HS-27A (cell line): ENCODE measurements around the gene SP3.
"Not testable (repeated sequence)": the region's sequence is repeated elsewhere in the genome, so short reads cannot be mapped to it uniquely, and the experiment has no call there.

Experiments used
- DNase-seq: peaks from one replicate; pipeline ENCODE4 v3.0.0-alpha.2; 2012; ENCODE audit warnings: low read depth, missing footprints

SP3 gene

GRCh38 chr2:173891315-173892037, 73.7 kb downstream of the SP3 start:
- DNase-seq: no peak

GRCh38 chr2:173889464-173889863, 75.7 kb downstream of the SP3 start:
- DNase-seq: not testable (repeated sequence)

GRCh38 chr2:173886613-173887012, 78.6 kb downstream of the SP3 start:
- no peak for DNase-seq

GRCh38 chr2:173884025-173884802, 81.0 kb downstream of the SP3 start:
- DNase-seq: peak; percentile 4

GRCh38 chr2:173881886-173882285, 83.3 kb downstream of the SP3 start:
- no peak for DNase-seq

- DNase-seq: no peak
Observed at GRCh38 chr2:173881461-173881860, 83.7 kb downstream of the SP3 start.

- DNase-seq: no peak
Observed at GRCh38 chr2:173880561-173880960, 84.6 kb downstream of the SP3 start.

- DNase-seq: no peak
Observed at GRCh38 chr2:173876833-173877413, 88.2 kb downstream of the SP3 start.

GRCh38 chr2:173874894-173875237, 90.3 kb downstream of the SP3 start:
- no peak for DNase-seq

GRCh38 chr2:173874003-173874893, 90.9 kb downstream of the SP3 start:
- DNase-seq: no peak

- DNase-seq: no peak
Observed at GRCh38 chr2:173872714-173873113, 92.5 kb downstream of the SP3 start.

- DNase-seq: no peak
Observed at GRCh38 chr2:173869244-173870229, 95.6 kb downstream of the SP3 start.

GRCh38 chr2:173868406-173868805, 96.8 kb downstream of the SP3 start:
- no peak for DNase-seq

GRCh38 chr2:173866874-173867618, 98.1 kb downstream of the SP3 start:
- DNase-seq: no peak

GRCh38 chr2:173865971-173866873, 99.0 kb downstream of the SP3 start:
- no peak for DNase-seq

- no peak for DNase-seq
Observed at GRCh38 chr2:173862612-173863217, 102.5 kb downstream of the SP3 start.

GRCh38 chr2:173860566-173860965, 104.6 kb downstream of the SP3 start:
- DNase-seq: no peak

GRCh38 chr2:173860082-173860481, 105.1 kb downstream of the SP3 start:
- no peak for DNase-seq

GRCh38 chr2:173858291-173858731, 106.9 kb downstream of the SP3 start:
- DNase-seq: no peak
